ENCODE measurements around the gene PAK6.

The PAK6 gene

DNA sequence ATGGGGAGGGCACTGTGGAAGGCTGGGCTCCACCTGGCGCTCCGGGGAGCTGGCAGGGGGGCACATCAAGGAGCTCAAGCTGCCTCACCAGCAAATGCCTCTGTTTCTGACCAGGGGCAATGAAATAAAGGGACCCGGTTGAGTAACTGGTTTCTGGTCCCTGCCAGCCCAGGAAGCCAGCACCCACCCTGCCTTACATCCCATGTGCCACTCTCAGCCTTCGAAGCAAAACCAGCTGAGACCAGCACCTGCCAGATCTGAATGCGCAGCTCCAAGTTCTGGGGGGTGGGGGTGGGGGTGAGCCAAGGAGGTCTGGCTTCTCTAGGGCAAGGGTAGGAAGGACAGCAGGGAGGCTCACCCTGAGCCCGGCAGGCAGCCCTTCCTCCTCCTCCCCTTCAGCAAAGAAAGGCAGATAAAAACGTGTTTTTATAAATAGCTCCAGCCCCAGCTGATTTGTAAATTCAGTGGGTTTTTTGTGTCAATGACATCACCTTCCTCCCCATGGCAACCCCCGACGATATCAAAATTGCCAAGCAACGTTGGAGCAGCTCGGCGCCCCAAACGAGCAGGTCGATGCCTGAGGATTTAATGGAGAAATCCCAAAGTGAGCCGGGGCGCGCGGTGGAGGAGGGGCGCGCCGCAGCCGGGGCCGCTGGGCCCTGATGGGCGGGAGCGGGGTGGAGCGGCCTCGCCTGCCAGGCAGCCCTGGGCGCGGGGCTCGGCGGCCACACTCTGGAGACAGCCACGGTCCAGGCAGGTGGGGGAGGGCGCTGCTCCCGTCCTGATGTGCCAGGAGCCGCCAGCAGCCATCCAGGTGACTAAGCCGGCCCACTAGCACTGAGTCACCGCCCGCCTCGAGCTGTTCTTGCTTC is at the start of gene PAK6:
Gene PAK6, plus strand, starts transcription at position 532 of the 872 bp plus-strand sequence. CDS start 25,723 bp downstream, outside the sequence.
- no peak for TF ChIP-seq CTCF (IDR thresholded peaks at IDR 0.05; ENCODE audit: insufficient read depth, low read length, missing control alignments)
- peak within 1 kb of the TSS; percentile 48 for H3K4me3 ChIP-seq (ENCODE audit: low read depth, low read length)
- DNase-seq (ENCODE audit: low read depth, low spot score) = no peak
- ChIA-PET CTCF (interaction anchor here (1.8 to 49.7 kb wide), 6 partner anchors 9 to 32 kb away, joined by 4 to 1718 read pairs (median 7); no protein-coding TSS in a partner anchor), POLR2A (no interaction called here)

GRCh38 chr15:40190591-40190990 is 48.3 kb upstream of the PAK6 start:
- TF ChIP-seq CTCF (IDR thresholded peaks at IDR 0.05; ENCODE audit: insufficient read depth, low read length, missing control alignments) = no peak
- ChIA-PET POLR2A (no interaction called here), CTCF (interaction anchor here (1.7 to 2.0 kb wide), 3 partner anchors 9 to 145 kb away, joined by 3 to 5 read pairs (median 5); no protein-coding TSS in a partner anchor)
- DNase-seq (ENCODE audit: low read depth, low spot score) = no peak
- H3K4me3 ChIP-seq (ENCODE audit: low read depth, low read length) = no peak overlapping the region

DNA sequence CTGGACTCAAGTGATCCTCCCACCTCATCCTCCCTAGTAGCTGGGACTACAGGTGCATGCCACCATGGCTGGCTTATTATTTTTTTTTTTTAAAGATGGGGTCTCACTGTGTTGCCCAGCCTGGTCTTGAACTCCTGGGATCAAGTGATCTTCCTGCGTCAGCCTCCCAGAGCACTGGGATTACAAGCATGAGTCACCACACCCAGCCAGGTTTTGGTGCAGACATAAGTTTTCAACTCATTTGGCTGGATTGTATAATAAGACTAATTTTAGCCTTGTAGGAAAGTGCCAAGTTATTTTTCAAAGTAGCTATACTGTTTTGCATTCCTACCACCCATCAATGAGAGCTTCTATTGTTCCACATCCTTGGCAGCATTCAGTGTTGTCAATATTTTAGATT is 45.9 kb upstream of the PAK6 start:
- no peak overlapping the region for H3K4me3 ChIP-seq (ENCODE audit: low read depth, low read length)
- DNase-seq (ENCODE audit: low read depth, low spot score) = peak; percentile 9
- CTCF ChIA-PET = no interaction called here
- no peak for TF ChIP-seq CTCF (IDR thresholded peaks at IDR 0.05; ENCODE audit: insufficient read depth, low read length, missing control alignments)
- POLR2A ChIA-PET = interaction anchor here (0.7 kb wide), 1 partner anchor 10 kb away, joined by 3 read pairs; no protein-coding TSS in a partner anchor

DNA sequence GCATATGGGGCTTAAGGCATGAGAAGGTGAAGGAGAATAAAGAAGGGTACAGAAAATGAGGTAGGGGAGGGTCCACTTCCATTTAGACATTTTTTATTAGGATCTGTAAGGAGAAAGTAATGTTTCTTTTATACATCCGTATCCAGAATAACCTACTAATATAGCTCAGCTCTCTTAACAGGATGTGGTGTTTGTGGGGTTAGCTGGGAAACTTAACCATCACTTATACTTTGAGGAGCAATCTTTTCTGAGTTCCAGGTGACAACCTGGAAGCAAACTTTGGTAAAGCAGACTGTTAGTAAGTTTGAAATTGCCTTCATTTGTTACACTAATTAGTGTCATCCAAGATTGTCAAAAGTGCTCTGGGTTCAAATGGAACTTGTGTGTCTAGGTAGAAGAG is 41.4 kb upstream of the PAK6 start:
- no peak overlapping the region for H3K4me3 ChIP-seq (ENCODE audit: low read depth, low read length)
- CTCF ChIA-PET = interaction anchor here (1.1 to 49.7 kb wide), 4 partner anchors 9 to 124 kb away, joined by 3 to 1718 read pairs (median 19); no protein-coding TSS in a partner anchor
- POLR2A ChIA-PET = no interaction called here
- no peak for DNase-seq (ENCODE audit: low read depth, low spot score)
- no peak for TF ChIP-seq CTCF (IDR thresholded peaks at IDR 0.05; ENCODE audit: insufficient read depth, low read length, missing control alignments)

DNA sequence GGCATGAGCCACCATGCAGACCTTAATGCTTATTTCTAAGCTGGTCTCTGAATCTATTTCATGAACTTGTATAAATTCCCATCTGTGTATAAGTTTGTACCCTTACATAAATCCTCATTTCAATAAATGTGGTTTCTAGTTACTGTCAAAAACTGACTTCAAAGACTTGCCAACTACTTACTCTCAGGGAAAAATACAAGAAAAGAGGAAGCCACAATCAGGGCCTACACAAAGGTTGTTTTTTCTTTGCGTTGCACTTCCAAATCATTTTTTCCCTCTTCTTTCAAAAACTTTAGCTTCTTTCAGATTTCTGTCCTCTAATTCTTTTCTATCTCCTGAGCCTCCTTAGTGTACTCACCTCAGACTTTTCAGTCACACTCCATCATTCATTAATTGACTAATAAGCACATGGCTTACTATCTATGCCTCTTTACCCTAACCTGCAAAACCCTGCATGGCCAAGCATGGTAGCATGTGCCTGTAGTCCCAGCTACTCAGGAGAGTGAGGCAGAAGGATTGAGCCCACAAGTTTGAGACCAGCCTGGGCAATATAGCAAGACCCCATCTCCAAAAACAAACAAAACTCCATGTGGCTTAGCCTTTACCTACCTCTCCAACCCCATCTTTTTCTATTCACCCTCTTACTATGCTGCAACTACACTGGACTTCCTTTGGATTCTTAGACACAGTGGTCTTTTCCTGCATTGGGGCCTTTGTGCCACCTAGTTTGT is 40.3 kb upstream of the PAK6 start:
- ChIA-PET POLR2A (no interaction called here), CTCF (interaction anchor here (1.1 to 49.7 kb wide), 8 partner anchors 8 to 151 kb away, joined by 3 to 1718 read pairs (median 3); partner anchors contain the start of gene ANKRD63)
- no peak for TF ChIP-seq CTCF (IDR thresholded peaks at IDR 0.05; ENCODE audit: insufficient read depth, low read length, missing control alignments)
- DNase-seq (ENCODE audit: low read depth, low spot score) = no peak
- no peak overlapping the region for H3K4me3 ChIP-seq (ENCODE audit: low read depth, low read length)

DNA sequence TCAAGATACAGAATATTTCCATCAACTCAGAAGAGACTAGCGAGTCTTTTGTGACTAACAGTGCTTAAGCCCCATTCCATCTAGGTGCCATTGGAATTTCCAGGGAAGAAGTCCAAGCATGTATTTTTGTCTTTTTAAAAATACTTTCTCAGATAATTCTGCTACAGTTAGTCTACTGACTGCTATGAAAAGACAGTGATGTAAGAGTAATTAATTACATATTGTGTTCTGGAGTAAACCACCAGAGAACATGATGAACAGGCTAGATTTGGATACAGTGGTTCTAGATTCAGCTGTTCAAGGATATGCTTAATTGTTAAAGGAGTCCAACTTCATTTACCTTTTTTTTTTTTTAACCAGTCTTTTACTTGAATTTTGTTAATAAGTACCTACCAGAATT is 34.8 kb upstream of the PAK6 start:
- H3K4me3 ChIP-seq (ENCODE audit: low read depth, low read length) = no peak overlapping the region
- TF ChIP-seq CTCF (IDR thresholded peaks at IDR 0.05; ENCODE audit: insufficient read depth, low read length, missing control alignments) = no peak
- CTCF ChIA-PET = interaction anchor here (0.9 to 49.7 kb wide), 4 partner anchors 13 to 158 kb away, joined by 3 to 1718 read pairs (median 42); no protein-coding TSS in a partner anchor
- POLR2A ChIA-PET = no interaction called here
- no peak for DNase-seq (ENCODE audit: low read depth, low spot score)

All from AG04449 (cell line).